Umbilical cord (tissue), 2 donors: Measurements from ENCODE around the gene SUCLG2. TPM values are rescaled to one million over a fixed set of nuclear protein-coding genes. Genes with fewer than 3 reads are reported as not detected.

Experiments
- DNase-seq: peaks from one replicate; pipeline ENCODE4 v3.0.0-alpha.2; 2015; ENCODE audit warnings: low spot score
- total RNA-seq: library from RNA; depleted of rRNA; stranded (reverse); fragments of >200 nt; gene quantifications from one replicate; pipeline ENCODE4 v1.2.3, GENCODE V29; 2014; ENCODE audit warnings: low replicate concordance; ENCODE audit not compliant: insufficient read depth

Gene SUCLG2
- total RNA-seq, 1 donor from 2014 or later = 70.1 TPM

GRCh38 chr3:67649681-67650080, 4.7 kb downstream of the SUCLG2 start:
- DNase-seq = no peak

GRCh38 chr3:67648701-67649100, 5.7 kb downstream of the SUCLG2 start:
- DNase-seq = no peak

DNA sequence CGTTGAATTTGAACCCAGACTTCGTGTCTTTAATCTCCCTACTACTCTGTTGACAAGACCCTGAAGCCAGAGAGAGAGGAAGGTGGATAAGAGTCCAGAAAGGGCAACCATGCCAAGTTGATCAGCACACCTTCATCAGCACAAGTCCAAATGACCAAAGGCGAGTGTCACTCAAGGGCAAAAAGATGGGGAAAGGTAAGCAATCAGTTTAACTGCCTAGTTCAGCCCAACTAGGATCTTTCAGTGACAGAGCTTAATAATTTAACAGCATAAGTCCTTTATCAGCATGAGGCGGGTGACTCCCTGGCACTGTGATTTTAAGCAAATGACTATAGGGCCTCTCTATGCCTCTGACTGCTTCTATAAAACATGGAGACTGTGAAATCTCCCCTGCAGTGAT, 6.2 kb downstream of the SUCLG2 start:
- DNase-seq = no peak

DNA sequence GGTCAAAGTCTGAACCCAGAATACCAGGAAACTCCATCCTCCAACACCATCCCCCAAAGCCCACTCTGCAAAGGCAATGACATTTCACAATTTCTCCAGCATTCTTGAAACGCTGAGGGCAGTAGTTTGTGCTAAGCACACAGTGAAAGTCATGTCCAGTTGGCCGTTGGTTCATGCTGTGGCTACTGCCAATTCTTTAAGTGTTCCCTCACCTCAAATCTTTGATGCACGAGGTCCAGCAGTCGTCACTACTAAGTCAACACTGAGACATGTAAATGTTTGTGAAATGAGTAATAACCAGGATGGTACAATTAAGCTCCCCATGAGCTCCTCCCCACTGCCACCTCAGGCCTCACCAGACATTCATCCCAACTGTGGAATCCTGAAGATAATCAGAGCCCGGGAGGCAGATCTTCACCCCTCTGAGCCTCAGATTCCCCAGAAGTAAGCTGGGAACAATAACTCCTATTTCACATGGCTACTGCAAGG, 7.0 kb downstream of the SUCLG2 start:
- DNase-seq = no peak

DNA sequence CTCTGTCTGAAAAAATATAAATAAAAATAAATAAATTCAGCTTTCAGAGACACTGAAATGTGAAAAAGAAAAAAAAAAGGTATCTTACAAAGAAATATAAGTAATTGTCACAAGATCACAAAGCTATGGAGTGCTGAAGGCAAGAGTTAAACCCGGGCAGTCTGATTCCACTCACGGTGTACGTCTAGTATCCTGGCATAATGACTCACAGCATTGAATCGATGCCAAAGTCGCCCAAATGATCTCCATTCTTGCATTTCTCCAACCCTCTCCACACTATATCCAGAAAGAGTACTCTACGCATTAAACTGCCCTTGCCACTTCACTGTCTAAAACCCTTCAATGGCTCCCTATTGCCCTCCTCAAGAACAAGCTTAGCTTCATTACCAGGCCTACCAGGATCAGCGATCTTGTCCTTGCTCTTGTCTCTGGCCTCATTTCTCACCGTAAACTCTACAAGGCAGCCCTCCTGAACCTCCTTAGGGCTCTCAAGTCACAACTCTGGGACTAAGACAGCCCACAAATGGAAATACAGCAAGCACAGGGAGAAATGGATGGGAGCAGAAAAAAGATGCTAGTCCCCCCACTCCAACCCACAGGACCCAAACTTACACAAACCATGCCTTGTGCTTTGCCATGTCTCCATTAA, 7.7 kb downstream of the SUCLG2 start:
- no peak for DNase-seq

DNA sequence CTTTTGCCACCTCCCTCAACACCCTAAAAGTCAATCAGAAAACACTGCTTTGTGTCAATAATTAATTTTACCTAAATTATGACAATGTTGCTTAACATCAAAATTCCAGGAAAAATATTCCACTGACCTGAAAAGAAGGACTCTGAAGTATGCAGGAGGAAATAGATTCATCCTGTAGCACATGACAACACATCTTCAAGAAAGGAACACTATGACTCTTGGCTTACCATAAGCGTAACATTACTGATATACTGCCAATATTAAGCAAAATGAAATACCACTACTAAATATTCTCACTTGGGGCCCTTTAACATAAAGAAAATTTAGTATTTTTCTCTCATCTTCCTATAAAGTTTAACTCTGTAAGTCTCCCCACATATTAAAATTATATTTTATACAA, 9.6 kb downstream of the SUCLG2 start:
- no peak for DNase-seq

- no peak for DNase-seq
Measured at GRCh38 chr3:67642734-67643133, 11.7 kb downstream of the SUCLG2 start.

- no peak for DNase-seq
Measured at GRCh38 chr3:67642190-67642589, 12.2 kb downstream of the SUCLG2 start.

- no peak for DNase-seq
Measured at GRCh38 chr3:67641451-67641850, 13.0 kb downstream of the SUCLG2 start.

DNA sequence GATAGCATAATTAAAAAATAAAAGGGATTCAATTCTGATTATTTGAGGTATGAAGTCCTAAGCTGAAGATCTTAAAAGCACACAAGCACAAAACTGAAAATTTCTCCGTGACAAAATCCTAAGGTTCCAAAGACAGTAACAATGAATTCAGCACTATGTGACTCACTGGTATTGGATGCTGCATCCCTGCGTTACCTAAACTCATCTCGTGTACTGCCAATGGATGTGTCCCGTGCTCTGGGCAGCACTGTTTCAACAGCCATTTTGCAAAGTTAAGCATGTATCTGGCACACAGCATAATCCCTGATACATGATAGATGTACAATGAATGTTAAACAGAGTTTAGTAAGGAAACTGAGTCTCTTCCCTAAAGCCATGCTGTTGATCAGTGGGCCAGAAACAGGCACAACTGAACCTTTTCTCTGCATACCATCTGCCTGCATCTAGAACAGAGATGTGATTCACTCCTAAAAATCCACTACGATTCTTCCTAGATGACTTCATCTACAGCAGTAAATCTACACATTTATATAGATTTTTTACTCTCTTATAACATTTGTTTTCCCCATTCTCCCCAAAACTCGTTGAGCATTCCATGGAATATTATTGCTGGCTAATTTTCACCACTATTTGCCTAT, 14.3 kb downstream of the SUCLG2 start:
- no peak for DNase-seq

DNA sequence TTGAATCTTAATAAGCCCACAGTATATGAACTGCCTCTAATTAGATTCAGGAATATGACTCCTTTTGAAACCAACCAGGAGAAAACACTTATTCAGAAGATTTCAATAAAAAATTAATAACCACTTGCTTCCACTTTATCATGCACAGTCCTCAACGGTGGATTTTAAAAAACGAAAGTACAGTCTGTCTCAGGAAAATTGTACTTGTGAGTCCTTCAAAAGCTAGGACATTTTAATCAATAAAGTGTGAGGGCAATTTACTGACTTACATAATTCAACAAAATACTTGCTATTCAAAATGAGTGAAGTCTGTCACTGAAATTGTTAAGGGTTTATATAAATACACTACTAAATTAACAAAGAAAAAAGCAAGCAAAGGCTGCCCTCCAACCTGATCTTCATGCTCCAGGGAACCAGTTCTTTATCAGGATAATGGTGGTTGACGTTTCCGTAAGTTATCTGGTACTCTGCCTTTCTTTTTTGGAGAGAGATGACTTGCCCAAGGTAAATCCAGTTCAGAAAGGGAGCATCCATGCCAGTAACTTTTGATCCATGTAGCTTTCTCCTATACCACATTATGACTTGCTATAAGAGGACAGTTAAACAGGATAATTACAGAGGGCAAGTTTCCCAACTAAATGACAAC, 17.0 kb downstream of the SUCLG2 start:
- no peak for DNase-seq

DNA sequence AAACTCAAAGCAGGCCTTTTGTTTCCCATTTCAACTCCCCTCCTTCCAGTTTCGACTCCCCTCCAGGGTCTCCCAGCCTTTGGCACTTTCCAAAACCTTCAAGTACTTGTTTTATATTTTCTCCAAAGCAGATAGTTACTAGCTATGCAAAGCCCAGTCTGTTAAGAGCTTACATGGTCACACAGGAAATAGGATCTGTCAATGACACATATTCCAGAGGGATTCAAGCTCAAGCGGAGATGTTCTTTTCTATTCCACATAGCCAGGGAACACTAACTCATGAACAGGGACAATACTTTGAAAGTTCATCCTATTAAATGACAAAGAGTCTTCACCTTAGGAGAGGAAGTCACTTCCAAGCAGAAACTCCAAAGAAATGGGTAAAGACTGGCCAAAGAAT, 18.6 kb downstream of the SUCLG2 start:
- DNase-seq = no peak

- peak; percentile 11 for DNase-seq
Measured at GRCh38 chr3:67635257-67635656, 19.2 kb downstream of the SUCLG2 start.

- no peak for DNase-seq
Measured at GRCh38 chr3:67630666-67631362, 23.6 kb downstream of the SUCLG2 start.

DNA sequence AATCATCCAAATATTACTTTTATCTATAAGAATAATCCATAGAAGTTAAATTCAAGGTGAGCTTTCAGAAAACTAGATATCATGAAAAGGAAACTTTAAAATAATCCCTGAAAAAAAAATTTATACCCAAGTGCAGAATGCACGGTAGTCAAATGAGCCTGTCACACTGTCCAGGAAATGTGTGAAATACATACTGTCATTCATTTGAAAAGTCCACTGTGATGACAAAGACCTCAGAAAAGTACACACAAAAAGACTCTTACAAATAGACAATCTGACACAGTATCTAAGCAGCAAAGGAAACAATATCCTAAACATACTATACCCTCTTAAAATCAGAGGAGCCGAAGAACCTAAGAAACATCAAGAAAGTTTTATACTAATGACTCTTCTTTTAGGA, 29.7 kb downstream of the SUCLG2 start:
- no peak for DNase-seq

DNA sequence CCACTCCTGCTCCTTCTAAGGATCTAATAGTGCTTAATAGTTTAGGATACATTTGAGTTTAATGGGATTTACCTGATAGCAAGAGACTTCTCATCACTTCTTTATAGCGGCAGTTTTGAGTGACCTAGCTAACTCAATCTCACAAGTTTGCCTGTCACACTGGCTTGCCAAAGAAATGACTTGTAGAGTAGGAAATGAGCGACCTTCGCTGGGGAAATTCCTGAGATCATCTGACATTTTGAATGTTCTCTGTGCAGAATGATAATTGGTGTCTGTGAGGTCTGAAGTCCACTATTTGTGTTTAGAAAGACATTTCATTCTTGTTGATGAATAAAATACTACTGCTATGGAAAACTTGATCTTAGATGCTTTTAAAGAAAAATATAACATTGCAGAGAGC, 30.3 kb downstream of the SUCLG2 start:
- DNase-seq = no peak

DNA sequence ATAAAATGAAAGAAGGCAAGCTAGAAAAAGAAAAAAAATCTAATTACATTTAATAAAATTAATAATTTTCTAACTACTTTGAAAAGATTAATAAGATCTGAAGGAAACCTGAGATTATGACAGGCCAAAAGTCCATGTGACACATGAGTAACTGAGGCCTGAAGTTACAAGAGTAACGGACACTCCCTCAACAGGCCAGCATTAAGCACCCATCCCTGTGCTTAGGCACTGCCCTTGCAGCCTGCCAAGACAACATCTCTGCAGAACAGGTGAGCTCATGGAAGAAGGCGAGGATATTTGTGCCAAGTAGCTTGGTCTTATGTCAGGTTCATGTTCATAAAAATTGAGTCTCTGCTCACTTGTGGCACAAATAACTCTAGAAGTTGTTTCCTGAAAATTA, 31.8 kb downstream of the SUCLG2 start:
- no peak for DNase-seq

DNA sequence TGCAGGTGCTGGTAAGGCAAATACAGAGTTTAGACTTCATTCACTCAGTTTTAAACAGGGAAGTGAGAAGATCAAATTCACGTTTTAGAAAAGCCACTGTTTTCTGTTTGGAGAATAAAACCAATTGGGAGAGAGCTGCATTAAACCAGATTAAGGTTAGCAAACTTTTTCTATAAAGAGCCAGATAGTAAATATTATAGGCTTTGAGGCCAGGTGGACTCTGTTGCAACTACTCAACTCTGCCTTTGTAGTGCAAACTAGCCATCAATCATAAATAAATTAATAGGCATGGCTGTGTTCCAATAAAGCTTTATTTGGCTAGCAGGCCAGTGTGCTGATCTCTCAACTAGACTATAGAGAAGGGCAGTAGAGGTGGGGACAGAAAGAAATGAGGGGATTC, 33.5 kb downstream of the SUCLG2 start:
- DNase-seq = no peak

GRCh38 chr3:67619991-67620390, 34.4 kb downstream of the SUCLG2 start:
- DNase-seq = no peak

GRCh38 chr3:67617518-67617917, 36.9 kb downstream of the SUCLG2 start:
- DNase-seq = no peak

GRCh38 chr3:67616046-67616445, 38.4 kb downstream of the SUCLG2 start:
- no peak for DNase-seq

DNA sequence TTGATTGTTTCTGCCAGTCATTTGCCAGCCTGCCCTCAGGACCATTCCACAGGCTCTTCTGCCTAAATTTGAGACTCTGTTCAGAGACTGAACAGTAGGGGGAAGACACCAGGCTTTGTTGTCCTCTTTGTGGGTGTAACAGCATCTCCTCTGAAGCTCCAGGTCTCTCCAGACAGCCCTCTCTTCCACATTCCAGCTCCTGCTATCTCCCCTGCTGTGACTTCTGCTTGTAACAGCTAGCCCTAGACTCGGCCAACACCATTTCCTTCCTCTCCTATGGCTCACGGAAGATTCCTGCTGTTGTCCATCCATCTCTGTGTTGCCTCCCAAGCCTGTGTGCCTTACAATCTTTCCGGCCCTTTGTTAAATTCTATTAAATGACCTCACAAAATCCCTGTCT, 40.2 kb downstream of the SUCLG2 start:
- no peak for DNase-seq
